Stimulated activated naive CD8-positive, alpha-beta T cell treated with anti-CD3 and anti-CD28 coated beads, Interleukin-15, amount 100 ng/mL, for 72 hours (primary cell): ENCODE measurements around the gene NRL.

Experiments used
- ATAC-seq: fragments of 150-1000 bp; cut with Tn5 transposase; 2 replicates; pipeline ENCODE4 v1.10.0; 2021; ENCODE audit warnings: mild to moderate bottlenecking, moderate library complexity
- DNase-seq, 2 donors: peaks; one replicate each; pipeline ENCODE4 v3.0.0; 2021 to 2022
- H3K27ac Mint-ChIP-seq, 2 donors: one replicate each; pipeline ENCODE4 v1.8.0; 2022; ENCODE audit warnings: mild to moderate bottlenecking in 2 of 2, mixed read lengths in 2 of 2, moderate library complexity in 2 of 2
- H3K27me3 Mint-ChIP-seq: one replicate; pipeline ENCODE4 v1.8.0; 2022; ENCODE audit warnings: mixed read lengths
- H3K4me1 Mint-ChIP-seq: one replicate; pipeline ENCODE4 v1.8.0; 2022; ENCODE audit warnings: mild to moderate bottlenecking, mixed read lengths
- H3K4me3 Mint-ChIP-seq, 2 donors: one replicate each; pipeline ENCODE4 v1.8.0; 2022; ENCODE audit warnings: mild to moderate bottlenecking in 2 of 2, mixed read lengths in 2 of 2, moderate library complexity in 1 of 2
- H3K9me3 Mint-ChIP-seq, 2 donors: one replicate each; pipeline ENCODE4 v1.8.0; 2022; ENCODE audit warnings: mixed read lengths in 2 of 2

NRL gene

GRCh38 chr14:24064091-24064795 is 50.5 kb downstream of the NRL start:
- no peak for DNase-seq
- Mint-ChIP-seq H3K4me3 (no peak overlapping the region), H3K4me1 (peaks cover 7% of the 10 kb centered on the region), H3K9me3 (no peaks in the 10 kb centered on the region), H3K27me3 (peaks cover 3% of the 10 kb centered on the region), H3K27ac (peak overlapping the region in 1 of 2 donors; percentile 22)
- ATAC-seq, result no peak

- Mint-ChIP-seq H3K27ac (no peak overlapping the region), H3K4me3 (no peak overlapping the region), H3K9me3 (no peaks in the 10 kb centered on the region), H3K4me1 (peaks cover 8% of the 10 kb centered on the region), H3K27me3 (no peaks in the 10 kb centered on the region)
- ATAC-seq (no peak), DNase-seq (no peak)
Measured at GRCh38 chr14:24063263-24063836, 51.4 kb downstream of the NRL start.

GRCh38 chr14:24062216-24062980 is 52.4 kb downstream of the NRL start:
- Mint-ChIP-seq H3K27ac (no peak overlapping the region), H3K27me3 (no peaks in the 10 kb centered on the region), H3K4me3 (no peak overlapping the region), H3K4me1 (peaks cover 12% of the 10 kb centered on the region), H3K9me3 (no peaks in the 10 kb centered on the region)
- ATAC-seq (no peak), DNase-seq (no peak)

- no peak overlapping the region for H3K27ac Mint-ChIP-seq
- H3K27me3 Mint-ChIP-seq, result no peaks in the 10 kb centered on the region
- no peak for ATAC-seq
- no peak for DNase-seq
- peaks cover 12% of the 10 kb centered on the region for H3K4me1 Mint-ChIP-seq
- H3K9me3 Mint-ChIP-seq, result no peaks in the 10 kb centered on the region
- H3K4me3 Mint-ChIP-seq, result no peak overlapping the region
Measured at GRCh38 chr14:24060984-24061913, 53.5 kb downstream of the NRL start.

GRCh38 chr14:24060443-24060842 is 54.3 kb downstream of the NRL start:
- no peak for DNase-seq
- no peaks in the 10 kb centered on the region for H3K9me3 Mint-ChIP-seq
- peaks cover 12% of the 10 kb centered on the region for H3K4me1 Mint-ChIP-seq
- no peak overlapping the region for H3K4me3 Mint-ChIP-seq
- H3K27ac Mint-ChIP-seq, result no peak overlapping the region
- ATAC-seq, result no peak
- peaks cover 3% of the 10 kb centered on the region for H3K27me3 Mint-ChIP-seq

- Mint-ChIP-seq H3K9me3 (no peaks in the 10 kb centered on the region), H3K27me3 (peaks cover 8% of the 10 kb centered on the region), H3K4me3 (no peak overlapping the region), H3K4me1 (peaks cover 12% of the 10 kb centered on the region), H3K27ac (peak overlapping the region in 1 of 2 donors; percentile 69)
- DNase-seq, result no peak
- ATAC-seq, result no peak
Measured at GRCh38 chr14:24059841-24060388, 54.8 kb downstream of the NRL start.

- H3K9me3 Mint-ChIP-seq, result no peaks in the 10 kb centered on the region
- no peak overlapping the region for H3K4me3 Mint-ChIP-seq
Measured at GRCh38 chr14:24058951-24059475, 55.7 kb downstream of the NRL start.

GRCh38 chr14:24058260-24058950 is 56.3 kb downstream of the NRL start:
- ATAC-seq, result peak; percentile 53
- peaks cover 18% of the 10 kb centered on the region for H3K4me1 Mint-ChIP-seq

More at GRCh38 chr14:24058951-24059475, 55.7 kb downstream of the NRL start:
- DNase-seq (no peak), ATAC-seq (no peak)
- peaks cover 17% of the 10 kb centered on the region for H3K27me3 Mint-ChIP-seq
- H3K4me1 Mint-ChIP-seq, result peaks cover 12% of the 10 kb centered on the region
- H3K27ac Mint-ChIP-seq, result no peak overlapping the region

GRCh38 chr14:24057867-24058259 is 56.9 kb downstream of the NRL start:
- Mint-ChIP-seq H3K4me1 (peaks cover 18% of the 10 kb centered on the region), H3K27me3 (peaks cover 29% of the 10 kb centered on the region), H3K9me3 (no peaks in the 10 kb centered on the region), H3K27ac (peak overlapping the region; percentile 94 to 95), H3K4me3 (no peak overlapping the region)
- no peak for DNase-seq
- ATAC-seq, result no peak

More at GRCh38 chr14:24058260-24058950, 56.3 kb downstream of the NRL start:
- DNase-seq, result peak; percentile 40 to 60
- Mint-ChIP-seq H3K27ac (peak overlapping the region; percentile 94 to 95), H3K27me3 (peaks cover 23% of the 10 kb centered on the region), H3K9me3 (no peaks in the 10 kb centered on the region), H3K4me3 (no peak overlapping the region)

- no peaks in the 10 kb centered on the region for H3K9me3 Mint-ChIP-seq
- no peak for ATAC-seq
- H3K4me3 Mint-ChIP-seq, result no peak overlapping the region
- peaks cover 21% of the 10 kb centered on the region for H3K4me1 Mint-ChIP-seq
- H3K27me3 Mint-ChIP-seq, result peaks cover 31% of the 10 kb centered on the region
- no peak for DNase-seq
- peak overlapping the region; percentile 23 to 47 for H3K27ac Mint-ChIP-seq
Measured at GRCh38 chr14:24057271-24057670, 57.5 kb downstream of the NRL start.

- Mint-ChIP-seq H3K27ac (peak overlapping the region in 1 of 2 donors; percentile 47), H3K4me3 (no peak overlapping the region), H3K27me3 (peaks cover 31% of the 10 kb centered on the region), H3K4me1 (peaks cover 21% of the 10 kb centered on the region), H3K9me3 (no peaks in the 10 kb centered on the region)
- DNase-seq (no peak), ATAC-seq (no peak)
Measured at GRCh38 chr14:24056800-24057184, 58.0 kb downstream of the NRL start.

GRCh38 chr14:24055971-24056799 is 58.6 kb downstream of the NRL start:
- peaks cover 23% of the 10 kb centered on the region for H3K4me1 Mint-ChIP-seq
- H3K4me3 Mint-ChIP-seq, result no peak overlapping the region
- no peaks in the 10 kb centered on the region for H3K9me3 Mint-ChIP-seq
- peaks cover 31% of the 10 kb centered on the region for H3K27me3 Mint-ChIP-seq
- no peak overlapping the region for H3K27ac Mint-ChIP-seq
- ATAC-seq (no peak), DNase-seq (no peak)

GRCh38 chr14:24054646-24055045 is 60.1 kb downstream of the NRL start:
- H3K27ac Mint-ChIP-seq, result no peak overlapping the region
- DNase-seq (no peak), ATAC-seq (no peak)
- no peaks in the 10 kb centered on the region for H3K9me3 Mint-ChIP-seq
- peaks cover 46% of the 10 kb centered on the region for H3K27me3 Mint-ChIP-seq
- H3K4me1 Mint-ChIP-seq, result peaks cover 28% of the 10 kb centered on the region
- no peak overlapping the region for H3K4me3 Mint-ChIP-seq

- no peak overlapping the region for H3K27ac Mint-ChIP-seq
- no peaks in the 10 kb centered on the region for H3K9me3 Mint-ChIP-seq
- H3K4me1 Mint-ChIP-seq, result peaks cover 28% of the 10 kb centered on the region
- DNase-seq (no peak), ATAC-seq (no peak)
- H3K27me3 Mint-ChIP-seq, result peaks cover 46% of the 10 kb centered on the region
- no peak overlapping the region for H3K4me3 Mint-ChIP-seq
Measured at GRCh38 chr14:24054324-24054641, 60.5 kb downstream of the NRL start.
